ENCODE data around the gene CFAP91.

Gene CFAP91

GRCh38 chr3:119702530-119703527, at the start of gene CFAP91:
Gene CFAP91, plus strand, starts transcription at chr3:119703022. Its CDS starts 77 bp downstream, at chr3:119703099.
- DNase-seq (ENCODE audit: low spot score) = peak; percentile 97

- DNase-seq (ENCODE audit: low spot score) = no peak
Measured at GRCh38 chr3:119653876-119654275, 48.9 kb upstream of the CFAP91 start.

- DNase-seq (ENCODE audit: low spot score) = no peak
Measured at GRCh38 chr3:119657887-119658702, 44.7 kb upstream of the CFAP91 start.

- no peak for DNase-seq (ENCODE audit: low spot score)
Measured at GRCh38 chr3:119658994-119659393, 43.8 kb upstream of the CFAP91 start.

- DNase-seq (ENCODE audit: low spot score) = no peak
Measured at GRCh38 chr3:119659606-119660291, 43.1 kb upstream of the CFAP91 start.

- peak; percentile 21 for DNase-seq (ENCODE audit: low spot score)
Measured at GRCh38 chr3:119660474-119661440, 42.1 kb upstream of the CFAP91 start, which contains the start of gene POPDC2. Gene POPDC2, minus strand, starts transcription at chr3:119660589. Its CDS starts 166 bp downstream, at chr3:119660423.

GRCh38 chr3:119662604-119663373, 40.0 kb upstream of the CFAP91 start:
- peak; percentile 38 for DNase-seq (ENCODE audit: low spot score)

- peak; percentile 24 for DNase-seq (ENCODE audit: low spot score)
Measured at GRCh38 chr3:119663885-119664284, 38.9 kb upstream of the CFAP91 start.

- no peak for DNase-seq (ENCODE audit: low spot score)
Measured at GRCh38 chr3:119664370-119664769, 38.5 kb upstream of the CFAP91 start.

GRCh38 chr3:119664850-119665379, 37.9 kb upstream of the CFAP91 start:
- DNase-seq (ENCODE audit: low spot score) = no peak

GRCh38 chr3:119665954-119666559, 36.8 kb upstream of the CFAP91 start:
- no peak for DNase-seq (ENCODE audit: low spot score)

GRCh38 chr3:119669906-119670570, 32.8 kb upstream of the CFAP91 start:
- no peak for DNase-seq (ENCODE audit: low spot score)

GRCh38 chr3:119672776-119673175, 30.0 kb upstream of the CFAP91 start:
- DNase-seq (ENCODE audit: low spot score) = no peak

- DNase-seq (ENCODE audit: low spot score) = no peak
Measured at GRCh38 chr3:119673875-119674274, 28.9 kb upstream of the CFAP91 start.

GRCh38 chr3:119675188-119675874, 27.5 kb upstream of the CFAP91 start:
- DNase-seq (ENCODE audit: low spot score) = no peak

GRCh38 chr3:119676020-119676419, 26.8 kb upstream of the CFAP91 start:
- DNase-seq (ENCODE audit: low spot score) = no peak

- peak; percentile 98 for DNase-seq (ENCODE audit: low spot score)
Measured at GRCh38 chr3:119676771-119677640, 25.8 kb upstream of the CFAP91 start, which contains the start of gene COX17. Gene COX17, minus strand, starts transcription at chr3:119677406. Its CDS starts 96 bp downstream, at chr3:119677310.

Data from AG08395 (cell line).